Fibroblast of lung (primary cell): ENCODE measurements around the gene CDCA7L.

Experiments used
- CTCF ChIP-seq, 2 donors: IDR thresholded peaks in 1 of 2; conservative IDR thresholded peaks in 1 of 2; 1 replicate in 1 of 2; 2 replicates in 1 of 2; pipeline ENCODE4 v1.5.1; 2011 to 2012; ENCODE audit warnings: low read length in 2 of 2, control low read depth in 1 of 2, inconsistent platforms in 1 of 2, low read depth in 1 of 2, mild to moderate bottlenecking in 1 of 2
- EZH2 ChIP-seq: IDR thresholded peaks from 2 replicates; pipeline ENCODE4 v1.5.1; 2012; ENCODE audit warnings: low read length, control low read depth, mild to moderate bottlenecking; ENCODE audit errors: missing control alignments

GRCh38 chr7:21912931-21913780, 32.5 kb downstream of the CDCA7L start:
- TF ChIP-seq EZH2 (no peak), CTCF (conservative IDR thresholded peaks at IDR 0.05 in 1 of 2, IDR thresholded peaks at IDR 0.05 in 1 of 2; ENCODE audit: low read depth in 1 of 2, low read length in 2 of 2) (no peak)
